Activated T-cell treated with anti-CD3 and anti-CD28 coated beads for 24 hours (primary cell): ENCODE measurements around the gene DNAJC5.
A peak's percentile ranks its signal among the peaks of the same experiment; 100 is the strongest.
"Not testable (repeated sequence)": the region's sequence is repeated elsewhere in the genome, so short reads cannot be mapped to it uniquely, and the experiment has no call there.

Experiments
- DNase-seq: peaks from one replicate; pipeline ENCODE4 v3.0.0-alpha.2; 2020; ENCODE audit warnings: low read depth

DNAJC5 gene

DNA sequence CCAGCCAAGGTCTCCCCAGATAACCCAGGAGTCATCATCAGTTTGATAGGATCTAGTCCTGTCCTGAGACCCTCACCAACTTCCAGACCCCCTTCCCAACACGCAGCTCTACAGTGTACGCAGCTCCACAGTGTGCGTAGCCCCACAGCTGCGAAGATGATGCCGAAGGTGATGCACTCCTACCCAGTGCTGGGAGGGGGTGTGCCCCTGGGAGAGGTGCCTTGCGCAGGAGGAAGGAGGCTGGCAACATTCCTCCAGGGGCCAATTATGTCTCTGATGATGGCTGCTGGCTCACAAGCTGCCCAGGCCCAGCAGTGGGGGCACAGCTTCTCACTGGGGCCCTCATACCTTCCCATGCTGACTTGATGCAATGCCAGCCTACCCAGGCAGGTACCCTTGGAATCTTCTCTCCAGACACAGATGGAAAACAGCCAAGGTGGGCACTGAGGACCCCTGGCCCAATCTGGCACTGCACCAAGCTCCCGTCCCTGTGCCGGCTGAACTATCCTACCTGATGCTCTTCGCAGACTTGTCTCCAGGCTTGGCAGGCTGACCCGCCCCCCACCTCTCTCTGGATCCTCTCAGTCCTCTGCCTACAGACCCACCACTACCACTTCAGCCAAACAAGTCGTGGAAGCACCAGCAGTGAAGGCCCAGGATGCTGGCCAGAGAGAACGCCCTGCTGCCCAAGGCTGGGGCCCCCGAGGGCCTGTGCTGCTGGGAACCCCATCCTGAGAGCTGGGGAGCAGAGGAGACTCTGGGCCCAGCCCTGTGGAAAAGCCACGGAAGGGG is 73.4 kb downstream of the DNAJC5 start:
- DNase-seq: no peak

GRCh38 chr20:63968928-63969760 is 74.2 kb downstream of the DNAJC5 start:
- DNase-seq: no peak

- peak; percentile 50 for DNase-seq
Observed at GRCh38 chr20:63969838-63970713, 75.2 kb downstream of the DNAJC5 start, which contains the start of gene ZNF512B. Gene ZNF512B (minus strand): TSS chr20:63969930. CDS start chr20:63967950, 1,980 bp downstream.

DNA sequence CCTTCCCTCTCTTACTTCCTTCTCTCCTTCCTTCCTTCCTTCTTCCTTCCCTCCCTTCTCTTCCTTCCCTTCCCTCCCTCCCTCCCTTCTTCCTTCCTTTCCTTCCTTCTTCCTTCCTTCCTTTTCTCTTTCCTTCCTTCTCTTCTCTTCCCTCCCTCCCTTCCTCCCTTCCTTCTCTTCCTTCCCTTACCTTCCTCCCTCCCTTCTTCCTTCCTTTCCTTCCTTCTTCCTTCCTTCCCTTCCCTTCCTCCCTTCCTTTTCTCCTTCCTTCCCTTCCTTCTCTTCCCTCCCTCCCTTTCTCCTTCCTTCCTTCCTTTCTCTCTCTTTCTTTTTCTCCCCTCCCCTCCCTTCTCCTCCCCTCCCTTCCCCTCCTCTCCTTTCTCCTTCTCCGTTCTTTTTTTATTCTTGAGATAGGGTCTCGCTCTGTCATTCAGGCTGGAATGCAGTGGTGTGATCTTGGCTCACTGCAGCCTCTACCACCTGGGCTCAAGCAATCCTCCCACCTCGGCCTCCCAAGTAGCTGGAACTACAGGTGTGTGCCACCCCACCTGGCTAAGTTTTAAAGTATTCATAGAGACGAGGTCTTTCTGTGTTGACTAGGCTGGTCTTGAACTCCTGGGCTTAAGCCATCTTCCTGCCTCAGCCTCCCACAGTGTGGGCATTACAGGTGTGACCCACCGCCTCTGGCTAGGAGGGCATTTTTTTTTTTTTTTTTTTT is 75.9 kb downstream of the DNAJC5 start:
- DNase-seq: no peak

DNA sequence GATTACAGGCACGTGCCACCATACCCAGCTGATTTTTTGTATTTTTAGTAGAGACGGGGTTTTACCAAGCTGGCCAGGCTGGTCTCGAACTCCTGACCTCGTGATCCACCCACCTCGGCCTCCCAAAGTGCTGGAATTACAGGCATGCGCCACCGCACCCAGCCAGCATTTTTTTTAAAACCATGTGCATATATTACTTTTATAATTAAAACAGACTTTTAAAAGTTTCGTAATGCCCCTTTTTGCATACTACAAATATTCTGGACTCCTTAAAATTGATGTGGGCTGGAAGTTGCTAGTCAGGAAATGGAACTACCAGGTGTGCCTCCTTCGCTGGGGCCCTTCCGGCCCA is 77.0 kb downstream of the DNAJC5 start:
- DNase-seq: not testable (repeated sequence)

DNA sequence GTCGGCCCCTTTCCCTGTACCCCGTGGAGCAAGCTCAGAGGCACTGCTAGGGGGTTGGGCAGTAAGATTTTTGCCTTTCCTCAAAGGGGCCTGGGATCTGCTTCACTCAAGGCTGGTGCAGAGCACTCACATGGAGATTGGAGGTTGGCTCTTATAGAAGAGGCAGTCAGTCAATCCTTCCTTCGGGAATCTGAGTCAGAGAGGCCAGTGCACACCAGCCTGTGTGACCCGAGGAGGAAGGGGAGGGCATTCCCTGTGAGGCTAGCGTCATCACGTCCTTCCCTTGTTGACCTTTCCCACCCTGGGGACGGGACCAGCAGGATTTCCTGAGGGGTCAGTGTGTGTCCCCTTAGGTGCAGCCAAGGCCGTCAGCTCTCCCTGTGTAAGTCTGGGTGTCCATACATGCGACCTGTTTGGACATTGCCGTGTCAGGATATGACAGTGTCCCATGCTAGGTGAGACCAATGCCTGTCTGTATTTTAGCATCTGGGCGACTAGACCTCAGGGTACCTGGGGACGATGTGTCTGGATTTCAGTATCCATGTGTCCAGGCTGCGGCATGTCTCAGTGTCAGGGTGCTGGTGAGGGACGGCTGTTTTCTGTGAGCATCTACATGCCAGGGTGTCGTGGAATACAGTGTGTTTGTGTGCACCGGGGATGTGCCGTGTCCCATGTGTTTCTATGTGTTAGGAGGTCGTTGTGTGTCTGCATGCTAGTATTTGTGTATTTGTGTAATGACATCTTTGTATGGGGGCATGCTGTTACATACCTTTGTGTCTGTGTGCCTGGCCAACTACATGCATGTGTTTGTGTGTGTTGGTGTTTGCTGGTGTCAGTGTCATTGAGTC is 77.6 kb downstream of the DNAJC5 start:
- no peak for DNase-seq

DNA sequence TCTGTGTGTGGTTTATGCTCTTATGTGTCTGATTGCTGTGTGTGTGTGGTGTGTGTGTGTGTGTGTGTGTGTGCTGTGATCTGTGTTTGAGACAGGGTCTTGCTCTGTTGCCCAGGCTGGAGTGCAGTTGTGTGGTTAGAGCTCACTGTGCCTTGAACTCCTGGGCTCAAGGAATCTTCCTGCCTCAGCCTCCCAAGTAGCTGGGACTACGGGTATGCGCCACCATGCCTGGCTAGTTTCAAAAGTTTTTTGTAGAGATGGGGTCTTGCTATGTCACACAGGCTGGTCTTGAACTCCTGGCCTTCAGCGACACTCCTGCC is 78.2 kb downstream of the DNAJC5 start:
- DNase-seq: no peak

- peak; percentile 71 for DNase-seq
Observed at GRCh38 chr20:63973636-63974401, 78.9 kb downstream of the DNAJC5 start.

DNA sequence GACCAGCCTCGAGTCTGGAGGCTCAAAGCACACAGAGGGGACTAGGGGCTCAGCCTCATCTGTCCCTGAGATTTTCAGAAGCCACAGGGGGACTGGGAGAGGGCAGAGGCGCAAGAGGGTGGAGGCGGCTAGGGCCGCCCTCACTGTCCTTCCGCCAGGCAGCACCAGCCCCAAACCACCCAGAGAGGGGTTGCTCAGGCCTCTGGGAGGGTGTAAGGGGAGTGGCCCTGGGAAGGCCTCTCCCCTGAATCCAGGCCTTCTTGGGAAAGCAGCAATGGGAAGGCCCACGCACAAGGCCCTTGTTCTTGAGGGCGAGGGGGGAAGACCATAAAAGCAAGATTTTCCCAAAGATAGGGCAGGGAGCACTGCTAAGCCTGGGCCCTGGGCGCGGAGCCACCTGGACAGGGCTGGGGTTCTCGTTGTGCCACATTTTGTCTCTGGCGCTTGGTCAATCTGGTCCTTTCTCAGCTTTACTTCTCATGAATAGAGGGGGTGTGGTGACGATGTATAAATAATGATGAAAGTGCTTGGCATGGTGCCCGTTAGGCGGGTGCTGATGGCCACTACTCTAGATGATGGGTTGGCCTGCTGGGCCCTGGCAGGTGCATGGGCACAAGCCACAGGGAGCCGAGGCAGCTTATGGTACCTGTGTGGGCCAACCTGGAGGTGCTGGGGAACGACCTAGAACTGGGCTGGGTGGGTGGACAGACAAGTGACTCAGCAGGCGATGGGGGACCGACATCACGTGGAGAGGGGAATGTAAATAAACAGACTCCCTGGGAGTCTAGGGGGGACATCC is 79.7 kb downstream of the DNAJC5 start:
- DNase-seq: no peak

DNA sequence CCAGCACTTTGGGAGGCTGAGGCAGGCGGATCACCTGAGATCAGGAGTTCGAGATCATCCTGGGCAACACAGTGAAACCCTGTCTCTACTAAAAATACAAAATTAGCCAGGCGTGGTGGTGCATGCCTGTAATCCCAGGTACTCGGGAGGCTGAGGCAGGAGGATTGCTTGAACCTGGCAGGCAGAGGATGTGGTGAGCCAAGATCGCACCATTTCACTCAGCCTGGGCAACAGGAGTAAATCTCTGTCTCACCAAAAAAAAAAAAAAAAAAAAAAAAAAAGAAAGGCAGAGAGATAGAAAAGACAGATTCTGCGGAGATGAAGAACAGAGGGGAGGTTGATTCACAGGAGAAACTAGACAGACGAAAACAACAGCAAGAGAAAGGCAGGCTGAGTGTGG is 81.6 kb downstream of the DNAJC5 start:
- DNase-seq: not testable (repeated sequence)

DNA sequence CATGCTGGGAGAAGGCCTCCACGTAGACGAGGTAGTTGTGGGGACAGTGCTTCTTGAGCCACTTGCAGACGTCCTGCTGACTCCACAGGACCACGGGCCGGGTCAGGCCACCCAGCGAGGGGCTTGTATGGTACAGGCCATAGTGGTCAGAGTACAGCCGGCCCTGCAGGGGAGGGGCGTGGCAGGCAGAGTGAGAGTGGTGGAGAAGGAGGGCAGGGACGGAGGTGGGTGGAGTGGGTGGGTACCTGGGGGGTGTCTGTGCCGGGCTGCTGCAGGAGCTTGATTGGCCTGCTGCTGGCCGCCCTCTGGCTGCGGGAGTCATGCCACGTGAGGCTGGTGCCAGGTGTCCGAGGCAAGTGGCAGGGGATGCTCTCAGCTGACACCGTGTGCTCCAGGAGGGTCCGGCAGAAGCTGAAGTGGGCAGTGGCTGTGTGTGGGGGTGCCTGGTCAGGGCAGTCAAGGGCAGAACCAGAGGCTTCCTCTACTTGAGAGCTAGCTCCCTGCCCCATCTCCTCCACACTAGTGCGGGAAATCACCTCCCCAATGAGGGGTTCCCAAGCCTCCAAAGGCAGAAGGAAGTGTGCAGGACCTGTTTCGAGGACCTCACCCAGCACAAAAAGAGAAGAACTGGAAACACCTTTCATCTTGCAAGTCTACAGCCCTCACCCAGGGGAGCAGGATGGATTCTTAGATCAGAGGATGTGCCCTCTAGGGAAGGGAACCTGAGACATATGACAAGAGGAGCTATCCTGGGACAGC is 82.2 kb downstream of the DNAJC5 start:
- no peak for DNase-seq

GRCh38 chr20:63977739-63978276 is 82.9 kb downstream of the DNAJC5 start:
- peak; percentile 57 for DNase-seq

GRCh38 chr20:63978319-63979228 is 83.6 kb downstream of the DNAJC5 start:
- DNase-seq: peak; percentile 49

DNA sequence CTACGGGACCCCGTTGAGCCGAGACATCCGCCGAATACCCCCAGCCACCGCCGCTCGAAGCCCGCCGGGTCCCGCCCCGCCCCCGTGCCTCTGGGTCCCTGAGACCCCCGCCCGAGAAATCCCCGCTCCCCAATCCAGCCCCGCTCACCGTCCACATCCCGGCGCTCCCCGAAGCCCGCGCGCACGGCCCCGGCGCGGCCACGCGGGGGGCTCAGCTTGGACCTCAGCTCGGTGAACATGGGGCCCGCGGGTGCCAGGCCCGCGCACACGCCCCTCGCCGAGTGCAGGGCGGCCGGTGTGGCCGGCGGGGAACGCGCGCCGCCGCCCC is 84.3 kb downstream of the DNAJC5 start:
- DNase-seq: no peak

DNA sequence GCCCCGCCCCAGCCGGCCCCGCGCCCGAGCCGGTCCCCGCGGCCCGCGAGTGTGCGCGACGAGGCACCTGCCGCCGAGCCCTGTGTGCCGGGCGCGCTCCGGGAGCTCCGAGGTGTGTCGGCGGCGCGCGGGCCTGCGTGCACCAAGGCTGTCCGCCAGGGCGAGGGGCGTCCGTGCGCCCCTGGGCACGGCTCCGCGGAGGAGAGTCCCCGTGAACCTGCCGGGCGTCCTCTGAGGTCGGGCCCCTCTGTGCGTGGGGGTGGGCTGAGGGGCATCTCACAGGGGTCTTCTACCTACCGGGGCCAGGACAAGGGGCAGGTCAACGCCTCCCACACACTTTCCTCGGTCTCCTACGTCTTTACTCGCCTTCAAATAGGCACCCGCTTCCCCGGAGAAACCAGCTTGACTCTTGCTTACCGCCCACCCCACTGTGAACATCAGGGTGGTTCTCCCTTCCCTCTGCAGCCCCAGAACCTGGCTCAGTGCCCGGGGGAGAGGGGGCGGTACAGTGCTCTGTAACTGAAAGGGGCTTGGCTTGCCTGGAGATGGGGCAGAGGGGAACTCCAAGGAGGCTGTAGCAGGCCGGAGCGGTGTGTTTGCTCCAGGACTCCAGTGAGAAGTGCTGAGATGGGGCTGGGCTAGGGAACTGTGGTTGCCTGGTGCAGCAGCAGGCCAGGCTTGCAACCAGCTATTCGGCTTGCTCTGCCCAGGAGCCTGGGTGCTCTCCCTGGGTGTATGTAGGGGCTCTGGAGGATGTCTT is 84.8 kb downstream of the DNAJC5 start, which contains the start of gene SAMD10:
TSS of gene SAMD10 (minus strand) at position 86 of the 760 bp plus-strand sequence. CDS start 175 bp downstream, outside the sequence.
- DNase-seq: peak; percentile 79

DNA sequence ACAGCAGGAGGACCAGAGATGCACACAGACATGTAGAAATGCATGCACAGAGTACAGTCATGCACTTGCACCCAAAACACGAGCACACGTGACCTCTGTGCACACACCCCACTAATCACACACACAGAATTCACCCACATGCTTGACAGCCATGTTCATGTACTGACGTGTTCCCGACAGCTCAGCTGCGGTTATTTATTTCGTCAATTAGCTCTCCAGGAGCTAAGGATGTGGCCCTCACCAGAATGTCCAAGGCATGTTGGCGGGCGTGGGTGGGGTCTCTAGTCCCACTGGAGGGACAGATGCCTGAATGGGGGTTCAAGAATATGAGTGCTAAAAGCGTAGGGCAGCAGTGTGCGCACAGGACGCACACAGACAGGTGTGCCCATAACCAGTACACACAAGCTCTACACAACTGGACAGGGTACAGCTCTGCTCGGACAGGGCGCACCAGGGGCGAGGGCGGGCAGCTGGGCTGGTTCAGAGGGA is 85.4 kb downstream of the DNAJC5 start:
- no peak for DNase-seq
